SU-DHL-6 (cell line): ENCODE results near the gene AANAT.
A peak's percentile ranks its signal among the peaks of the same experiment; 100 is the strongest.

Experiments used
- H2AFZ ChIP-seq: fragments of 200-600 bp; sonication (generic); 2 replicates; pipeline ENCODE4 v1.6.1; 2014; ENCODE audit warnings: low read depth, mild to moderate bottlenecking, moderate library complexity, mixed read lengths, antibody characterized with exemption, low read length; ENCODE audit not compliant: severe bottlenecking
- H3F3A ChIP-seq: fragments of 200-600 bp; shearing (Covaris generic); 2 replicates; pipeline ENCODE4 v1.6.0; 2016; ENCODE audit warnings: antibody characterized with exemption, mild to moderate bottlenecking; ENCODE audit not compliant: insufficient read depth
- H3K27ac ChIP-seq: fragments of 200-600 bp; sonication (generic); 2 replicates; pipeline ENCODE4 v1.5.1; 2016; ENCODE audit warnings: low read depth, mild to moderate bottlenecking, low read length, moderate library complexity, mixed read lengths
- H3K27me3 ChIP-seq: fragments of 200-600 bp; sonication (generic), shearing (Covaris generic); 2 replicates; pipeline ENCODE4 v1.6.0; 2014; ENCODE audit warnings: mild to moderate bottlenecking, low read length
- H3K36me3 ChIP-seq: fragments of 200-600 bp; sonication (generic); 2 replicates; pipeline ENCODE4 v1.6.1; 2014; ENCODE audit warnings: mild to moderate bottlenecking, low read length, mixed read lengths
- H3K4me2 ChIP-seq: fragments of 300-600, 200-600 bp; shearing (Covaris generic), sonication (generic); 2 replicates; pipeline ENCODE4 v1.6.0; 2014; ENCODE audit warnings: low read length, low read depth, mild to moderate bottlenecking; ENCODE audit not compliant: poor library complexity, severe bottlenecking
- H3K4me3 ChIP-seq: fragments of 200-600 bp; sonication (generic); 2 replicates; pipeline ENCODE4 v1.5.1; 2014; ENCODE audit warnings: antibody characterized with exemption, low read length, mild to moderate bottlenecking, mixed read lengths; ENCODE audit not compliant: insufficient read depth, poor library complexity, severe bottlenecking
- H3K79me2 ChIP-seq: fragments of 200-600 bp; sonication (generic); 2 replicates; pipeline ENCODE4 v1.6.1; 2014; ENCODE audit warnings: mild to moderate bottlenecking, low read length, moderate library complexity; ENCODE audit not compliant: insufficient read depth
- H3K9ac ChIP-seq: fragments of 200-600 bp; sonication (generic); 2 replicates; pipeline ENCODE4 v1.7.0; 2014; ENCODE audit warnings: mild to moderate bottlenecking, low read length
- H3K9me2 ChIP-seq: fragments of 200-600 bp; sonication (generic); replicated peaks from 2 replicates; pipeline ENCODE4 v1.6.1; 2014; ENCODE audit warnings: low read length; ENCODE audit not compliant: insufficient read depth
- H3K9me3 ChIP-seq: fragments of 200-600 bp; sonication (generic); 2 replicates; pipeline ENCODE4 v1.6.1; 2014; ENCODE audit warnings: low read length, mixed read lengths; ENCODE audit not compliant: insufficient read depth
- H4K20me1 ChIP-seq: fragments of 200-600 bp; sonication (generic); 2 replicates; pipeline ENCODE4 v1.6.1; 2014; ENCODE audit warnings: low read depth, mild to moderate bottlenecking, antibody characterized with exemption, low read length, moderate library complexity, mixed read lengths
- CTCF ChIP-seq: fragments of 200-600 bp; sonication (generic); IDR thresholded peaks from one replicate; pipeline ENCODE4 v1.5.1; 2017; ENCODE audit warnings: antibody characterized with exemption, mild to moderate bottlenecking, low read length, moderate library complexity; ENCODE audit not compliant: insufficient read depth, poor library complexity, severe bottlenecking
- EZH2phosphoT487 ChIP-seq: fragments of 200-600 bp; sonication (generic), shearing (Covaris generic); conservative IDR thresholded peaks from 2 replicates; pipeline ENCODE4 v1.6.1; 2018; ENCODE audit warnings: mild to moderate bottlenecking, antibody characterized with exemption, low read length, moderate library complexity, mixed read lengths

The AANAT gene

GRCh38 chr17:76500747-76501017 is 33.3 kb downstream of the AANAT start:
- H3K9ac ChIP-seq, result peak overlapping the region; percentile 96
- H3K4me2 ChIP-seq, result peak overlapping the region; percentile 88
- peak overlapping the region; percentile 95 for H3K4me3 ChIP-seq
- peak overlapping the region; percentile 66 for H3K27ac ChIP-seq
- no peaks in the 10 kb centered on the region for H4K20me1 ChIP-seq
- no peak overlapping the region for H2AFZ ChIP-seq
- no peaks in the 10 kb centered on the region for H3K27me3 ChIP-seq
- H3K79me2 ChIP-seq, result peaks cover 35% of the 10 kb centered on the region
- H3K9me2 ChIP-seq, result no peaks in the 10 kb centered on the region
- H3F3A ChIP-seq, result peaks cover 6% of the 10 kb centered on the region; the same call in 1 of the 2 replicates
- no peak for TF ChIP-seq CTCF
- TF ChIP-seq EZH2phosphoT487, result no peak
- no peaks in the 10 kb centered on the region for H3K36me3 ChIP-seq
- H3K9me3 ChIP-seq, result no peaks in the 10 kb centered on the region

- peak within 1 kb of the TSS; percentile 95 for H3K4me3 ChIP-seq
- H3K9ac ChIP-seq, result peak within 1 kb of the TSS; percentile 96
- H3K27ac ChIP-seq, result peak within 1 kb of the TSS; percentile 66
Observed at GRCh38 chr17:76501018-76501826, 33.8 kb downstream of the AANAT start, which contains the start of gene RHBDF2. Gene RHBDF2 (minus strand): TSS chr17:76501423. CDS start chr17:76481524, 19,899 bp downstream.

GRCh38 chr17:76501827-76502307 is 34.5 kb downstream of the AANAT start:
- TF ChIP-seq EZH2phosphoT487 (no peak), CTCF (no peak)
- H3K79me2 ChIP-seq, result peaks cover 35% of the 10 kb centered on the region
- H3K4me3 ChIP-seq, result peak overlapping the region; percentile 95
- H2AFZ ChIP-seq, result peak overlapping the region; percentile 30
- H4K20me1 ChIP-seq, result no peaks in the 10 kb centered on the region
- H3F3A ChIP-seq, result no peaks in the 10 kb centered on the region
- H3K9ac ChIP-seq, result peak overlapping the region; percentile 96
- no peaks in the 10 kb centered on the region for H3K27me3 ChIP-seq
- peak overlapping the region; percentile 45 for H3K4me2 ChIP-seq
- H3K36me3 ChIP-seq, result no peaks in the 10 kb centered on the region
- H3K9me2 ChIP-seq, result no peaks in the 10 kb centered on the region
- no peak overlapping the region; the same call in 1 of the 2 replicates for H3K27ac ChIP-seq
- no peaks in the 10 kb centered on the region for H3K9me3 ChIP-seq

More at GRCh38 chr17:76501018-76501826, 33.8 kb downstream of the AANAT start, which contains the start of gene RHBDF2:
- Histone ChIP-seq H3K9me3 (no peaks in the 10 kb centered on the region), H3K27me3 (no peaks in the 10 kb centered on the region), H3K36me3 (no peaks in the 10 kb centered on the region), H4K20me1 (no peaks in the 10 kb centered on the region), H3K4me2 (peak within 1 kb of the TSS; percentile 88), H3K9me2 (no peaks in the 10 kb centered on the region), H3K79me2 (peaks cover 35% of the 10 kb centered on the region), H2AFZ (peak within 1 kb of the TSS; percentile 30), H3F3A (0 out of 2 replicates have a peak, but pooled peaks cover 3% of the 10 kb centered on the region)
- no peak for TF ChIP-seq CTCF
- no peak for TF ChIP-seq EZH2phosphoT487
